GM18498 (cell line): Measurements from ENCODE around the gene AMDHD2.
"Not testable (repeated sequence)": the region's sequence is repeated elsewhere in the genome, so short reads cannot be mapped to it uniquely, and the experiment has no call there.

Experiments used
- ATAC-seq: cut with Tn5 transposase; IDR thresholded peaks from one replicate; pipeline ENCODE4 v1.9.1; 2021; ENCODE audit warnings: mild to moderate bottlenecking, moderate library complexity; ENCODE audit not compliant: unreplicated experiment

Gene AMDHD2, protein sequence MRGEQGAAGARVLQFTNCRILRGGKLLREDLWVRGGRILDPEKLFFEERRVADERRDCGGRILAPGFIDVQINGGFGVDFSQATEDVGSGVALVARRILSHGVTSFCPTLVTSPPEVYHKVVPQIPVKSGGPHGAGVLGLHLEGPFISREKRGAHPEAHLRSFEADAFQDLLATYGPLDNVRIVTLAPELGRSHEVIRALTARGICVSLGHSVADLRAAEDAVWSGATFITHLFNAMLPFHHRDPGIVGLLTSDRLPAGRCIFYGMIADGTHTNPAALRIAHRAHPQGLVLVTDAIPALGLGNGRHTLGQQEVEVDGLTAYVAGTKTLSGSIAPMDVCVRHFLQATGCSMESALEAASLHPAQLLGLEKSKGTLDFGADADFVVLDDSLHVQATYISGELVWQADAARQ

DNA sequence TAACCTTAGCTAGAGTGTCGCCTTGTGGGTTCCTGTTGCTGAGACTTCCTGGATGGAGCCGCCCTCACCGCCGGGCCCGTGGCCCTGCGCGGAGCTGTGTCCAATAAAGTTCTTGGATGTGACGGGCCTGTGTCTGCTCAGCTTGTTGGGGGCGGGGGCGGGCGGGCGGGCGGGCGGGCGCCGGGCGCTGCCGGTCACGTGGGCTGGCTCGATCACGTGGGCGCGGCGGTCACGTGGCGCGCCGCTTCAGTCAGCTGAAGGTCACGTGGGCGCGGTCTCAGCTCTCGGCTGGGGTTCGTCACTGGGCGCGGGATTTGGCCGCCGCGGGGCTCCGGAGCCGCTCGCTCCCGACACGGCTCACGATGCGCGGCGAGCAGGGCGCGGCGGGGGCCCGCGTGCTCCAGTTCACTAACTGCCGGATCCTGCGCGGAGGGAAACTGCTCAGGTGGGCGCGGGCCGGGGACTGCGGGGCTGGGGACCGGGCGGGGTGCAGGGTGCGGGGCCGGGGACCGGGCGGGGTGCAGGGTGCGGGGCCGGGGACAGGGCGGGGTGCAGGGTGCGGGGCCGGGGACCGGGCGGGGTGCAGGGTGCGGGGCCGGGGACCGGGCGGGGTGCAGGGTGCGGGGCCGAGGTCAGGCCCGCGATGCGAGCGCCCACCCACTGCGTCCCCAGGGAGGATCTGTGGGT lies at the start of gene AMDHD2:
AMDHD2 (plus strand) TSS at position 275 of the 687 bp plus-strand sequence; CDS start at position 363, 88 bp downstream.
- no peak for ATAC-seq

DNA sequence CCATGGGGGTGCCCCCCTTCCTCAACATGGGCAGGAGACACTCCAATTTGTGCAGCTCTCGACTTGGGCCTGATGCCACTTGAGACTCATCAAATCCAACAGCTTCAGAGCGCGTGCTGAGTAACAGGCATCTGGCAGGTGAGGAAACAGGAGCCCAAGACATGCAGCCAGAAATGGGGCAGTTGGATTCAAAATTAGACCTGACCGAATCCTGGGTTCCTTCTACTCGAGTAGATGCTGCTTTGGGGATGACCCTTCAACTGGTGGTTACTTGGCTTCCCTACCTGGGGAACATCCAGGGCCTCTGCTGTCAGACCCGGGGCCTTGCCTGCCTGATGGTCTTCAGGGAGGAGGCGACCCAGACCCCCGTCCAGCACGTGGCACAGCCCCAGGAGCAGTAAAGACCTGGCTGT lies 49.6 kb upstream of the AMDHD2 start:
- no peak for ATAC-seq

DNA sequence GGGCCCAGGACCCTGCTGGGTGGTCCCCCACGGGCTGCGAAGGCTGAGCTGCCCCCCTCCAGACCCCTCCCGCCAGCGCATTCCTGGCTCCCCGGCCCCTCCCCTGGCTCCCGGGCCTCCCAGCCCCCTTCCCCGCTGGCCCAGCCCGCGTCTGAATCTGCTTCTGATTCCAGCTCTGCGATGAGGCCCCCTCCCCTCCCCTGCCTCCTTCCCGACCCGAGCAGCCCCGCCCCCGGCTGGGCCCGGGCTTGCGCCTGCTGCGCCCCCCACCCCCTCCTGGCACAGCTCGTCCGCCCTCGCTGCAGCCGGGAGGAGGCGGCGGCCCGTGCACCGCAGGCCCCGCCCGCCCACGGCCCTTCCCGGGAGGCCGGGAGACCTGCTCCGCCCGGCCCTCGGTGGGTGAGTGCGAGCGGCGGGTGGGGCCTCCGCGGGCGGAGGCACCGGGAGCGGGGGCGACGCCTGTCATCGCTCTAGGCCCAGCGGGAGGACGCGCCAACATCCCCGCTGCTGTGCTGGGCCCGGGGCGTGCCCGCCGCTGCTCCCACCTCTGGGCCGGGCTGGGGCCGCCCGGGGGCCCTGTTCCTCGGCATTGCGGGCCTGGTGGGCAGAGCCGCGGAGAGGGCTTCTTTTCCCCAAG lies 49.0 kb upstream of the AMDHD2 start, which contains the start of gene NTN3:
NTN3 (plus strand) TSS at position 282 of the 637 bp plus-strand sequence. CDS start 405 bp downstream, outside the sequence.
- ATAC-seq: no peak

DNA sequence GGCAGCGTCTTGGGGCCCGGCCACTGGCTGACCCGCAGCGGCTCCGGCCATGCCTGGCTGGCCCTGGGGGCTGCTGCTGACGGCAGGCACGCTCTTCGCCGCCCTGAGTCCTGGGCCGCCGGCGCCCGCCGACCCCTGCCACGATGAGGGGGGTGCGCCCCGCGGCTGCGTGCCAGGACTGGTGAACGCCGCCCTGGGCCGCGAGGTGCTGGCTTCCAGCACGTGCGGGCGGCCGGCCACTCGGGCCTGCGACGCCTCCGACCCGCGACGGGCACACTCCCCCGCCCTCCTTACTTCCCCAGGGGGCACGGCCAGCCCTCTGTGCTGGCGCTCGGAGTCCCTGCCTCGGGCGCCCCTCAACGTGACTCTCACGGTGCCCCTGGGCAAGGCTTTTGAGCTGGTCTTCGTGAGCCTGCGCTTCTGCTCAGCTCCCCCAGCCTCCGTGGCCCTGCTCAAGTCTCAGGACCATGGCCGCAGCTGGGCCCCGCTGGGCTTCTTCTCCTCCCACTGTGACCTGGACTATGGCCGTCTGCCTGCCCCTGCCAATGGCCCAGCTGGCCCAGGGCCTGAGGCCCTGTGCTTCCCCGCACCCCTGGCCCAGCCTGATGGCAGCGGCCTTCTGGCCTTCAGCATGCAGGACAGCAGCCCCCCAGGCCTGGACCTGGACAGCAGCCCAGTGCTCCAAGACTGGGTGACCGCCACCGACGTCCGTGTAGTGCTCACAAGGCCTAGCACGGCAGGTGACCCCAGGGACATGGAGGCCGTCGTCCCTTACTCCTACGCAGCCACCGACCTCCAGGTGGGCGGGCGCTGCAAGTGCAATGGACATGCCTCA lies 48.3 kb upstream of the AMDHD2 start:
- ATAC-seq: no peak

DNA sequence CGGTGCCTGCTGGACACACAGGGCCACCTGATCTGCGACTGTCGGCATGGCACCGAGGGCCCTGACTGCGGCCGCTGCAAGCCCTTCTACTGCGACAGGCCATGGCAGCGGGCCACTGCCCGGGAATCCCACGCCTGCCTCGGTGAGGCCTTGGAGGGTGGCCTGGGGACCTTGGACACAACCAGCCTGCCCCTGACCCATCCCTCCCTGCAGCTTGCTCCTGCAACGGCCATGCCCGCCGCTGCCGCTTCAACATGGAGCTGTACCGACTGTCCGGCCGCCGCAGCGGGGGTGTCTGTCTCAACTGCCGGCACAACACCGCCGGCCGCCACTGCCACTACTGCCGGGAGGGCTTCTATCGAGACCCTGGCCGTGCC lies 47.7 kb upstream of the AMDHD2 start:
- ATAC-seq: no peak

DNA sequence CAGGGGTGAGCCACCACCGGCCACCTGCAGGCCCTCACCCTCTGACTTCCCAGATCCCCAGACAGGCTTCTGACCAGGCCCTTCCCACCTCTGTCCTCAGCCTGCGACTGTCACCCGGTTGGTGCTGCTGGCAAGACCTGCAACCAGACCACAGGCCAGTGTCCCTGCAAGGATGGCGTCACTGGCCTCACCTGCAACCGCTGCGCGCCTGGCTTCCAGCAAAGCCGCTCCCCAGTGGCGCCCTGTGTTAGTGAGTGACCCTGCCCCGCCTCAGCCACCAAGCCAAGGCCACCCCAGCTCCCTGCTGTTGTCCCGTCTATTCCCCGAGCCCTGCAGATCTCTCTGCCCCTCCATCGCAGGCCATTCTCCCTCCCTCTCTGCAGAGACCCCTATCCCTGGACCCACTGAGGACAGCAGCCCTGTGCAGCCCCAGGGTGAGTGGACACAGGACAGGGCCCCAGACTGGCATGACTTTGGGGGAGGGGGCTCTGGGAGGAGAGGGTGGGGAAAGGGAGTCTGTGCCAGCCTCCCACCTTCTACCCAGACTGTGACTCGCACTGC lies 47.2 kb upstream of the AMDHD2 start:
- no peak for ATAC-seq

DNA sequence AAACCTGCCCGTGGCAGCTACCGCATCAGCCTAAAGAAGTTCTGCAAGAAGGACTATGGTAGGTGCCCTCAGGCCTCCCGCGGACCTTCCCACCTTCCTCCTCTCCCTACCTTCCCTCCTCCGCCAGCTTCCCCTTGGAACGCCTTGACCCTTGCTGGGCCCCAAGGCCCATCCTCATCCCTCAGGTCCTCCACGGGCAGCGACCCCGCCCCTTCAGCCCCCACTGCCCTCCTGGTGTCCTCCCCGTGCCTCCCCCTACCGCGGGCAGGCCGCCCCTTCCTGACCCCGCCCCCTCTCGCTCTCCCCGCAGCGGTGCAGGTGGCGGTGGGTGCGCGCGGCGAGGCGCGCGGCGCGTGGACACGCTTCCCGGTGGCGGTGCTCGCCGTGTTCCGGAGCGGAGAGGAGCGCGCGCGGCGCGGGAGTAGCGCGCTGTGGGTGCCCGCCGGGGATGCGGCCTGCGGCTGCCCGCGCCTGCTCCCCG lies 46.7 kb upstream of the AMDHD2 start:
- ATAC-seq: no peak

DNA sequence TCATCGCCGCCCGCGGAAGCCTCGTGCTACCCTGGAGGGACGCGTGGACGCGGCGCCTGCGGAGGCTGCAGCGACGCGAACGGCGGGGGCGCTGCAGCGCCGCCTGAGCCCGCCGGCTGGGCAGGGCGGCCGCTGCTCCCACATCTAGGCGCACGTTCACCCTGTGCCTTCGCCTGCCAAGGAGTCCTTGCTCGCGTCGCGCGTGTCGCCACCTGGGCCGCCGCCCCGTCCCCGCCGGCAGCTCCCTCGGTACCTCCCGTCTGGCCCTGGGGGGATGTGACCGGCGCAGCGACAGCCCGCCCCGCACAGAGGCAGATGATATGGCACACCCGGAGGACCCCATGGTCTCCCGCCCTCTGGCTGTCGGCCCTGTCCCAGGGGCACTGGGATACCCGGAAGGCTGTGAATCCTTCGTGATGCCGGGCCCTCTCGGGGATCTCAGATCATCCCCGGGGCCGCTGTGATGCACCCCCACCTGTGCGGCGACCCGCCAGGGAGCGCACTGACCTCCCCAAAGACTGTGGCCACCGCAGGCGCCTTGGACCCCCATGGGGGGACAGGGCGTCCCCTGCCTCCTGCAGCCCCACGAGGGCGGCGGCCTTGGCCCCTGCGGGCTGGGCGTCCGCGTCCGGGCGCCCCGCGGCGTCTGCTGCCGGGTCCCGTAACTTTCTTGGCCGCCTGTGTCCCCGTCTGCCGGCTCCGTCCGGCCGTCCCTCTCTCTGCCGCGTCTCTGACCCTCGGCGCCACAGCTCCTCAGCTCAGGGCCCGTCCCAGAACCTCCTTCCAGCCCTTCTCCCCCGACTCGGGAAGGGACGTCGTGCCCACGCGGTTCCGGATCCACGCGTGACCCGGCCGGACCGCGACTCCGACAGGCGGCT lies 45.9 kb upstream of the AMDHD2 start:
- peak; percentile 33 for ATAC-seq

DNA sequence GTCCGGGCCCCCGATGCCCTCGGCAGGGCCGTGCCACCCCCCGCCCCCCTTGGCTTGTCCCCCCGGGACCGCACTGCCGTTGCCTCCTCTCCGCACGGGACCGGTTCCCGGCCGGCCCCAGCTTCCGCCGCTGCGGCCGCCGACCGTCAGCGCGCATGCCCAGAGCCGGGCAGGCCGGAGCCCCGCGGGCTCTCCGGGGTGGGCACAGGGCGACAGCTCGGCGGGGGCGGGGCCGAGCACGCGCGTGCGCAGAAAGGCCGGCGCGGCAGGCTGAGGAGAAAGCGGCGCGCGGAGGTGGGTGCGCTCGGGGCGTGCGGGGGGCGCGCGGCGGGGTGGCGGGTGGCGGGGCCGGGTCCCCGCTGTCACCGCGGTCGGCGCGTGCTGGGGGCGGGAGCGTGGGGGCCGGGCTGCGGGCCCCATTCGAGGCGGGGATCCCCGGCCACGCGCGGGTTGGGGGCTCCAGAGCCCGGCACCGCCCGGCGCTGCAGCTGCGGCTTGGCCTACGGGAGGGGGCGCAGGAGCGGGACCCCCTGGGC lies 45.2 kb upstream of the AMDHD2 start, which contains the start of gene TBC1D24:
TBC1D24 (plus strand) TSS at position 251 of the 536 bp plus-strand sequence. CDS start 21,022 bp downstream, outside the sequence.
- peak; percentile 51 for ATAC-seq

DNA sequence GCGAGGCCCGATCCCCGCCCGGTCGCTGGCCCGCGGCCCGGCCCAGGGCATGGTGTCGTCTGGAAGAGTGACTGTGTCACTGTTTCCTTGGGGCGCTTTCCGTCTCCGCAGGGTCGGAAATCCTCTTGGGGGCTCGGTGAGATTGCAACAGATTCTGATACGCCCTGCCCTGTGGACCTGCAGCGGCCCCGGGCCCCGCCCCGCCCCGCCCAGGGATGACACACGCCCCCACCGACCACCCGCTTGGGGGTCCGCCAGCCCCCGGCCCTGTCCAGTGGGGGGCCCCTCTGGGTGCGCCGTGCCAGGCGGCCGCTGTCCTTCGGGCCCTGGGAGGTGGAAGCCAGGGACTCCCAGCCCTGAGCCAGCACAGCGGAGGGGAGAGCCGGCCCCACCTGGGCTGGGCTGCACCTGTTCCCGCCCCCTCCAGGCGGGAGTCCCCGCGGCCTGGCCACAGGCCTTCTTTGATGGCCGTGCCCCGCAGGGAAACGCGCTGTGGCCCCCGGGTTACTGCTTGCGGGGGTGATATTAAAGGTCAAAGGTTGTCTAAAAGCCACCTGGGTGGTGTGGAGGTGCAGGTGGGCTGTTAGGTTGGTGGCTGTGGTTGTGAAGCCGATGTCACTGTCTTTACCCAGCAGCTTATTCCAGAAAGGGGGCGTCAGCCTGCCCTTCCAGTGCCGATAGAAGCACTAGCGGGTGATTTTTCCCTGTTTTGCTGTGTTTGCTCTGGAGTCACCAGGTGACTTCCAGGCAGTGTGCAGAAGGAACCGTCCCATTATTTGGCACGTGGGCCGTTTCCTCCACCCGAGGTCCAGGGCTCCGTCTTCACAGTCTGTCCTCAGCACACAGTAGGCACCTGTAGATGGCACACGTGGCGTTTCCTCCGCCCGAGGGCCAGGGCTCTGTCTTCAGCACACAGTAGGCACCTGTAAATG lies 44.5 kb upstream of the AMDHD2 start:
- ATAC-seq: peak; percentile 4

DNA sequence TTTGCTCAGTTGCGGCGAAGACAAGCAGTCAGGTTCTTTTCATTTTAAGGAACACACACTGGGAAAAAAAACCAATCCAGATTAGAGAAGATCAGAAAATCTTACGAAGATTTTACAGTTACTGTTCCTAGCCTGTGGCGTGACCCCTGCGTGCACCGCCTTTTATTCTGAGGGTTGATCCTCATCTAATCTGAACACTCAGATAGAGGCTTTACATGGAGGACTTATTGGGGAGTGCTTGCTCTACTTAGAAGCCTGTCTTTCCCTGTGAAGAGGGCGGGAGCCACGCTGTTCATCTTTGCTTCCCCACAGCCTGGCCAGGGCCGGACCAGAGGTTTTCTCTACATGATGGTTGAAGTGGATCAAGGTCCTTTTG lies 43.8 kb upstream of the AMDHD2 start:
- ATAC-seq: no peak

DNA sequence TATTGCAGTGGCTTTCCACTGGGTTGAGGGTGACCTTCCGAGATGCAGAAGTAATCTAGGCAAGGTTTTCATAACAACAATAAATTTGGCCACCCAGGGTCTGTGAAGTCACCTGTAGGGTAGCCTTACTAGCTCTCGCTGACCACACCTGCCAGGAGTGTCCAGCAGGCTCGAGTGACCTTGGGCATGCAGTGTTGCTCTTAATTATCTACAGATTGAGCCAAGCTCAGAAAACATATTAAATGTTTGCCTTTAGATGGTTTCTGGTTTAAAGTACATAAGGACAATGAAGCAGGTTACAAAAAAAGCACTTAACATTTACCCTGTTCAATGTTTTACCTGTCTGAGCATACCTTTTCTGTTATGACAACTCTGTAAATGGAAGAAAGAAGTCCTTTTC lies 43.4 kb upstream of the AMDHD2 start:
- ATAC-seq: no peak

DNA sequence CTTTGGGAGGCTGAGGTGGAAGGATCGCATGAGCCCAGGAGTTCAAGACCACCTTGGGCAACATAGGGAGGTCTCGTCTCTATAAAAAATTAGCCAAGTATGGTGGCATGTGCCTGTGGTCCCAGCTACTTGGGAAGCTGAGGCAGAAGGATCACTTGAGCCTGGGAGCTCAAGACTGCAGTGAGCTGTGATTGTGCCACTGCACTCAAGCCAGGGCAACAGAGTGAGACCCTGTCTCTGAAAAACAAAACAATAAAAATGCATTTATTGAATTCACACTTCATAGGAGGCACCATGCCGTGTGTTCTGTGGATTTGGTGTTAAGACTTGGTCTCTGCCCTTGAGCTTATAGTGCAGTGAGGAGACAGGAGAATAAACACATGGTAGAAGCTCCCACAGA lies 42.8 kb upstream of the AMDHD2 start:
- ATAC-seq: no peak

DNA sequence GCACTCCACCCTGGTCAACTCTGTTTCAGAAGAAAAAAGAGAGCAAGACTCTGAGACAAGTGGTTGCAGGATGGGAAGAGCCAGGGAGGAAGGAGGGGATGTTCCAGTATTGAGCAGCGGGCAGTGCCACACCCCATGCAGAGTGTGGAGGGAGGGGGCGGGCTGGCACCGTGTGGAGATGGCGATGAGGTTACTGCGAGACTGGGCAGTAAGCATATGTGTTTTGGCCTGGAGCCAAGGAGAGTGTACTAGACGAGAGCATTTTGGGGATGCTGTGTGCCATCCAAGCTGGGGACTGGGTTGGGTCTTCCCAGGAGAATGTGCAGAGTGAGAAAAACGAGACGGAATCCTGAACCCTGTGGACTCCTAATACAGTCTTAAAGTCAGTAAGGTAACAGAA lies 41.9 kb upstream of the AMDHD2 start:
- no peak for ATAC-seq

DNA sequence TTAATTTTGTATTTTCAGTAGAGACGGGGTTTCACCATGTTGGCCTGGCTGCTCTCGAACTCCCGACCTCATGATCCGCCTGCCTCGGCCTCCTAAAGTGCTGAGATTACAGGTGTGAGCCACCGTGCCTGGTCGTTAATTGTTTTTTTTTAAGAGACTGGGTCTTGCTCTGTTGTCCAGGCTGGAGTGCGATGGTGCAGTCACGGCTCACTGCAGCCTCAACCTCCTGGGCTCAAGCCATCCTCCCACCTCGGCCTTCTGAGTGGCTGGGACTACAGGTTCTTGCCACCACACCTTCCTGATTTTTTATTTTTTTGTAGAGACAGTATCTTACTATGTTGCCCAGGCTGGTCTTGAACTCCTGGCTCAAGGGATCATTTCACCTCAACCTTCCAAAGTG lies 40.2 kb upstream of the AMDHD2 start:
- ATAC-seq: not testable (repeated sequence)

DNA sequence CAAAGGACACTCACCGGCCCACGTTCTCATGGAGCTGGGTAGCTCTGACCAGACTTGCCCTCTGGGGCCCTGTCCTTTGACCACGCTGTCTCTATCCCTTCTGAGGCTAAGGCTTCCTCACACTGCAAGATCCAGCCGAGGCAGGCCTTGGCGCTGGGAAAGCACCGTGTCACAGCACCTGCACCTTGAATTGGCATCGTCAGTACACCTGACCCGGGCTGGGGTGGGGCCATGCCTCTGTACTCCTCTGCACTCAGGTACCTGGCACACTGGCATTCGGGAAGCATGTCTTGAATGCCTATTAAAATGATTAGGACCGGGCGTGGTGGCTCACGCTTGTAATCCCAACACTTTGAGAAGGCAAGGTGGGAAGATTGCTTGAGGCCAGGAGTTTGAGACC lies 39.2 kb upstream of the AMDHD2 start:
- ATAC-seq: no peak

DNA sequence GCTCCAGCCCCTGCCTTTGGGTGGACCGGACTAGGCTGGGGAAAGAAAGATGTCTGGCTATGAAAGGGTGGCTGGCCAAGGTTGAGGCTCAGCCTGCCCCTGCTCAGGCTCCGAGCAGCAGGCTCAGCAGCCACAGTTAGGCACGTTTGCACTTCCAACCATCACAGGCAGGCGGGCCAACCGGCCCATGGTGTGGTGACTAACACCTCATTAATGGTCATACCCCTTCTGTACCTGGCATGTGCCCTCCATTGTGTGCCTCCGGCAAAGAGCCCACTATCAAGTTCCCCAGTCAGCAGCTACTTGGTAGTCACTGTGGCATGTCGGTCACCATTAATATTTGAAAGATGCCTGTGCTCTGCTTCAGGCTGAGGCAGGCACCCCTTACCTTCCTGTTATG lies 38.5 kb upstream of the AMDHD2 start:
- no peak for ATAC-seq

DNA sequence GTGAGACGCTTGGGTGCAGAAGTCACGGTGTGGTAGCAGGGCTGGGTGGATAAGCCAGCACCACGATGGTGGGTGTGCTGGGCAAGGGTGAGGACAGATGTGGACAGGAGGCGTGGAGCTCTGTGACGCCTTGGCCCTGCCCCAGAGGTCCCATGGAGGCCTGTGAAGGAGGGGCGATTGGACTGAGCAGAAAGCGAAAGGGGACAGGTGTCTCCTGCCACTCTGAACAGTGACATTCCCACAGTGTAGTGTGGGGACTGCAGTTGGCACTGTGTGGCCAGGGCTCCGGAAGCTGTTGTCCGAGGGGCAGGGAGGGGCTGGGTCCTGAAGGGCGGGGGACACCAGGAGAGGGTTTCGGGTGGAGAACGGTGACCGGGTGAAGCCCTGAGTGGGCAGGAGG lies 37.9 kb upstream of the AMDHD2 start:
- no peak for ATAC-seq
